Hematopoietic multipotent progenitor cell (in vitro differentiated cells): ENCODE measurements around the gene MID2. TPM values are rescaled to one million over a fixed set of nuclear protein-coding genes. Genes with fewer than 3 reads are reported as not detected.
A peak's percentile ranks its signal among the peaks of the same experiment; 100 is the strongest.
"Not testable (repeated sequence)": the region's sequence is repeated elsewhere in the genome, so short reads cannot be mapped to it uniquely, and the experiment has no call there.

ENCODE experiments used
- DNase-seq, 3 donors: peaks; one replicate each; pipeline ENCODE4 v3.0.0-alpha.2; 2011 to 2015; ENCODE audit warnings: low read depth in 2 of 3, low spot score in 2 of 3
- total RNA-seq: library from RNA; depleted of rRNA; stranded (reverse); fragments of >200 nt; gene quantifications from one replicate; pipeline ENCODE4 v1.2.3, GENCODE V29; 2012

MID2 gene, protein sequence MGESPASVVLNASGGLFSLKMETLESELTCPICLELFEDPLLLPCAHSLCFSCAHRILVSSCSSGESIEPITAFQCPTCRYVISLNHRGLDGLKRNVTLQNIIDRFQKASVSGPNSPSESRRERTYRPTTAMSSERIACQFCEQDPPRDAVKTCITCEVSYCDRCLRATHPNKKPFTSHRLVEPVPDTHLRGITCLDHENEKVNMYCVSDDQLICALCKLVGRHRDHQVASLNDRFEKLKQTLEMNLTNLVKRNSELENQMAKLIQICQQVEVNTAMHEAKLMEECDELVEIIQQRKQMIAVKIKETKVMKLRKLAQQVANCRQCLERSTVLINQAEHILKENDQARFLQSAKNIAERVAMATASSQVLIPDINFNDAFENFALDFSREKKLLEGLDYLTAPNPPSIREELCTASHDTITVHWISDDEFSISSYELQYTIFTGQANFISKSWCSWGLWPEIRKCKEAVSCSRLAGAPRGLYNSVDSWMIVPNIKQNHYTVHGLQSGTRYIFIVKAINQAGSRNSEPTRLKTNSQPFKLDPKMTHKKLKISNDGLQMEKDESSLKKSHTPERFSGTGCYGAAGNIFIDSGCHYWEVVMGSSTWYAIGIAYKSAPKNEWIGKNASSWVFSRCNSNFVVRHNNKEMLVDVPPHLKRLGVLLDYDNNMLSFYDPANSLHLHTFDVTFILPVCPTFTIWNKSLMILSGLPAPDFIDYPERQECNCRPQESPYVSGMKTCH
- total RNA-seq = 0.54 TPM

GRCh38 chrX:107825698-107826237, at the start of gene MID2:
Gene MID2, plus strand, starts transcription at chrX:107825866. Its CDS starts 561 bp downstream, at chrX:107826427.
- DNase-seq = peak in 2 of 3 donors; percentile 22 to 24

DNA sequence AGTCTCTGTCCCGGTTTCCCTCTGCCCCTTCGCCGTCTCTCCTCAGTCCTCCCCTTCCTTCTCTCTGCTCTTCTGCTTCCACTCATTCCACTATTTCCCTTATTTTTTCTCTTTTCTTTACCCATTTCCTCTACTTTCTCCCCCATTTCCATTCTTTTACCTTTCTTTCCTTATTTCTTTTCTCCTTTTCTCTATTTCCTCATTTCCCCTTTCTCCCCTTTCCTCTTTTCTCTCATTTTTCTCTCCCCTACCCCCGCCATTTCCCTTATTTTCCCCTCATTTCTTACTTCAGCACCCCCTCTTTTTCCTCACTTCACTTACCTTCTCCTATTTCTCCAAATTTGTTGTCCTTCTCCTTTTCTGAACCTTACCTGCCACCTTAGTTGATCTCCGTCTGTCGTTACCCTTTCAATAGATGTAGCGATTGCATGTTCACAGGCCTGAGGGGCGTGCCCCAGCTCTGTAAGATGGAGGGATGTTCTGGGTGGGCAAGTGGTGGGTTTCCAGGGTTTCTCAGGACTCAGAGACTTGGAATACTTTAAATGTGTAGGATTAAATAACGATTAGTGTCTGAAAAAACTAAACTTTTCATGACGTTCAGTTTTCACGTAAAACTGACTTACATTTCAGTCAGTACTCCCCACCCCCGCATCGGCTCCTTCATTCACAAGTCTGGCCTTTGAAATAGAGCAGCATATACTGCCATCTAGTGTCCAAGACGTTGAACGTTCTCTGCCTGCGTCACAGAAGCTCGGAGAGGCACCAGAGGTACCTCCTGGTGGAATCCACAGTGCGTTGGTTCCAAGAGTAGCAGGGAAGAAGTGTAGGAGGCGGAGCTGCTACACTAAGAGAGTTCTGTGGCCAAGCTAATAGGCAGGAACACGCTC, 48.8 kb upstream of the MID2 start:
- DNase-seq = peak; percentile 53 to 86 (median 74)

DNA sequence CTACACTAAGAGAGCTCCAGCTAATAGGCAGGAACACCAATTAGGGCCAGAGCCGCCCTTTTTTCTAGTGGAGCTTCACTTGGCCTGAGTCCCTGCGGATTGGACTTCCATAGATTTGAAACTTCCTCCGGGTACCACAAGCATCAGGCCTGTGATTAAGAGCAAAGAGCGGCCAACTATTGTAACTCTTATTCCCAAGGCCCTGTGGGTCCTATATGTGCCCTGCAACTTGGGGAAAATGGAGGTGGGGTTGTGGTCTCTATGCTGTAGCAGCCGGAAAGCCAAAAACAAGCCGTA, 48.2 kb upstream of the MID2 start, which contains the start of gene NCBP2L:
TSS of gene NCBP2L (plus strand) at position 198 of the 297 bp plus-strand sequence. CDS start 16,488 bp downstream, outside the sequence.
- DNase-seq = no peak

DNA sequence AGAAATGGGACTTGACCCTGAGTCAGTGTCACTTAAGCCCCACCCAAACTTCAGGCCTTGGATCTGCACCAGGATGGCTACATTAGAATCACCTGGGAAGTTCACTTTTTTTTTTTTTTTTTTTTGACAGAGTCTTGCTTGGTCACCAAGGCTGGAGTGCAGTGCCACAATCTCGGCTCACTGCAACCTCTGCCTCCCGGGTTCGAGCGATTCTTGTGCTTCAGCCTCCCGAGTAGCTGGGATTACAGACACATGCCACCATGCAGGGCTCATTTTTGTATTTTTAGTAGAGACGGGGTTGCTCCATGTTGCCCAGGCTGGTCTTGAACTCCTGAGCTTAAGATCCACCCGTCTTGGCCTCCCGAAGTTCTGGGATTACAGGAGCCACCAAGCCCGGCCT, 45.1 kb upstream of the MID2 start:
- no peak for DNase-seq

DNA sequence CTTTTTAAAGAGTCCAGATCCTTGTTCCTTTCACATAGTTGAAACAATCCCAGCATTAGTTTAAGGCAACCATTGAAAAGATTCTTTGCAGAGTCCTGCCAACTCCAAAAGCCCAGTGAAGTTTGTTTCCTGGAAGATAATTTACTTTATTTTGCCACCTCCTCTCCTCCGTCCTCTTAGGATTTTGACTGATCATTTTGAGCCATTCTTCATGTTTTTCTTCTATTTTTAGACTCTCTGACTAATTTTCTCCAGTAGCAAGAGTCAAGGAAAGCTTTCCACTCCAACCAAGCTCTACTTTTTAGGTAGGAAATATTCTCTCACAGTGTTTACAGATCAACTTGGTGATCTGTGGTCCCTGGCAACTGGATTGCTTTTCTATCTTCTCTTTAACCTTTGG, 37.8 kb upstream of the MID2 start:
- no peak for DNase-seq

DNA sequence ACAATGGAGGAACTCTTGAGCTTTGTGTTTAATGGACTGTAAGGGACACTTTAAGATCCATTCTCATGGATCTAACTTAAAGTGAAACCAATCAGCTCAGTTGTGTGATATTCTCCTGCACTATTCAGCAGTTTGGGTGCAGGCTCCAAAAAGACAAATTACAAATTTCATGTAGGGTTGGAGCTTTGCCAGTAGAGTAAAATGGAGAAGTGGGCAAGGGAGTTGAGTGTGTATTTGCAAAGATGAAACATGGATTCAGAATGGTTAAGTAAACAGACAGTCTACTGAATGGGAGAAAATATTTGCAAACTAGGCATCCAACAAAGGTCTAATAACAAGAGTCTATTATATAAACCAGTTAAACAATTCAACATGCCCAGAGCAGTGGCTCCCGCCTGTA, 21.2 kb upstream of the MID2 start:
- peak in 1 of 3 donors; percentile 53 for DNase-seq

DNA sequence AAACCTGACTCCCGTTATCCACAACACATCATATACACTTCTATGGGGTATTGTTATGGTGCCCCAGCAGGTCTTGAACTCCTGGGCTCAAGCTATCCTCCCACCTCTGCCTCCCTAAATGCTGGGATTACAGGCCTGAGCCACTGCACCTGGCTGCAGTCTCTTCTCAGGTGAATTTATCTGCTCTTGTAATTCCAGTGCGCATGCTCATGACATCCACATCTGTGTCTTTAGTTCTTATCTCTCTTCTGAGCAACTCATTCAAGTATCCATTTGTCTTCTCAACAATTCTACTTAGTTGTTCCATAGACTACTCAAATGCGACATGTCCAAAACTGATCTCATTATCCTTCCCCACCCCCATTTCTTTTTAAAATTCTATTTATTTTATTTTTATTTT, 20.5 kb upstream of the MID2 start:
- DNase-seq = no peak

DNA sequence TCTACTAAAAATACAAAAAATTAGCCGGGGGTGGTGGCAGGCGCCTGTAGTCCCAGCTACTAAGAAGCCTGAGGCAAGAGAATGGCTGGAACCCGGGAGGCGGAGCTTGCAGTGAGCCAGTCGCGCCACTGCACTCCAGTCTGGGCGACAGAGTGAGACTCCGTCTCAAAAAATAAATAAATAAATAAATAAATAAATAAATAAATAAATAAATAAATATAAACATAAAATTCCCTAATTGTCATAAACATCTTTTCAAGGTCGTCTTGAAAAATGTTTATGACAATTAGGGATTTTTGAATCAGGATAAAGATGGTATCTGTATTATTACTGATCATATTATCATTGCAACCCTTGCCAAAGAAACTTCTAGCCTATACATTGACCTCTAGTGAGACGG, 15.6 kb upstream of the MID2 start:
- DNase-seq = not testable (repeated sequence)

GRCh38 chrX:107818900-107819521, 6.7 kb upstream of the MID2 start:
- DNase-seq = no peak

- no peak for DNase-seq
Measured at GRCh38 chrX:107823042-107823441, 2.6 kb upstream of the MID2 start.

DNA sequence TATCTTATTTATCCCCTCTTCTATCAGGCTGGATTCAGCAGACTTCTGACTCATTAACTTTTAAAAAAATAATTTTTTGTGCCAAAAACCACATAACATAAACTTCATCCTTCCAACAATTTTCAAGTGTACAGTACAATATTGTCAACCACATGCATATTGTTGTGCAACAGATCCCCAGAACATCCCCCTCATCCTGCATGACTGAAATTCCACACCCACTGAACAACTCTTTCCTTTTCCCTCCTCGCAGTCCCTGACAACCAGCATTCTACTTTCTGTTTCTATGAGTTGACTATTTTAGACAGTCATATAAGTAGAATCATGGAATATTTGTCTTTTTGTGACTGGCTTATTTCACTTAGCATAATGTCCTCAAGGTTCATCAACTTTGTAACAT, 2.2 kb upstream of the MID2 start:
- no peak for DNase-seq

DNA sequence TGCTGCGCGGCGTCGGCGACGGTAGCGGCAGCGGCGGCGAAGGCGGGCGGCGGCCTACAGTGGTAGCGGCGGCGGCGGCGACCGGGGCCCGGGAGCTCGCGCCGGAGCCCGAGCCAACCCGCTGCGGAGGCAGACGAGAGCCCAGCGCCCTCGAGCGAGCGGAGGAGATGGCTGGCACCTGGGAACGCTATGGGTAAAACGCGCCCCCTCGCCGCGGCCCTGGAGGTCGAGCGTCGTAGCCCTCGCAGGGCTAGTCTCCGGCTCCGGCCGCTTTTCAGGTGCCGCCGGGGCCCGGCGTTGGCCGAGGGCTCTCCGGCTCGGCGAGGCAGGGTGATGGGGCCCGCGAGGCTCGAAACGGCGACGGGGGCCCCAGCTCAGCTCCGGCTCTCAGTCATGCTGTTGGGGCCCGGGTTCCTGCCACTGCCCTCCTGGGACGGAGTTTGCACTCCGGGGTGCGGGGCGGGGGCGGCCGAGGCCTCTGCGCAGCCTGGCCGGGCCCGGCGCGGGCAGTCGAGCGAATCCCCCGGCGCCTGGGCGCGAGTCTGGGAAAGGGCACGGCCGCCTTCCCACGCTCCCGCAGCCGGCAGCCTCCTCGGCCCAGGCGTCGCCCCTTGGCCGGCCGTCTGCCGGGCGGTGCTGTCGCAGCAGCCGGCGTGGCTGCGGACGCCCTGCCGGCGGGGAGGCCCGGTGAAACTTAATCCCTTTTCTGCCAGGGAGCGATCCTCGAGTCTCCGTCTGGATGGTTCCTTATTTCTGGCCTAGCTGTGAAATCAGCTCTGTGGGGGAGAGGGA, 768 bp downstream of the MID2 start:
- DNase-seq = peak in 2 of 3 donors; percentile 14 to 28

- DNase-seq = no peak
Measured at GRCh38 chrX:107827030-107827831, 1.6 kb downstream of the MID2 start.

GRCh38 chrX:107827852-107828251, 2.2 kb downstream of the MID2 start:
- no peak for DNase-seq

DNA sequence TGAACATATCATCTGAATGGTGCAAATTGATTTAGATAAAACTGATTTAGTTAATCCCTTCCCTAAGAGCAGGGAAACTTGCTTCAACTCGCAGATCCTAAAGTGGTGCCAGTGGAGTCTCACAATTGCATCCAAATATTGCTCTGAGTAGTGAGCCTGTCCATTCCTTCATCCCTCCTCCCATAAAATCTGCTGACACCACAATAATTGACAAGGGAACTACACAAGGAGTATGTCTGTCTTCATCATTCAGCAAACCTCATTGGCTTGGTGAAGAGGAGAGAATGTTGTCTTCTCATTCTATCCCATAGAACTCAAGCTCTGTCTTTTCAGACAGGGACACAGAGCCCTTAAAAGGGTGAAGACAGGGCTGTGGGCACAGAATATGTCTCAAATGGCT, 4.2 kb downstream of the MID2 start:
- DNase-seq = no peak

GRCh38 chrX:107831071-107831730, 5.5 kb downstream of the MID2 start:
- DNase-seq = no peak

DNA sequence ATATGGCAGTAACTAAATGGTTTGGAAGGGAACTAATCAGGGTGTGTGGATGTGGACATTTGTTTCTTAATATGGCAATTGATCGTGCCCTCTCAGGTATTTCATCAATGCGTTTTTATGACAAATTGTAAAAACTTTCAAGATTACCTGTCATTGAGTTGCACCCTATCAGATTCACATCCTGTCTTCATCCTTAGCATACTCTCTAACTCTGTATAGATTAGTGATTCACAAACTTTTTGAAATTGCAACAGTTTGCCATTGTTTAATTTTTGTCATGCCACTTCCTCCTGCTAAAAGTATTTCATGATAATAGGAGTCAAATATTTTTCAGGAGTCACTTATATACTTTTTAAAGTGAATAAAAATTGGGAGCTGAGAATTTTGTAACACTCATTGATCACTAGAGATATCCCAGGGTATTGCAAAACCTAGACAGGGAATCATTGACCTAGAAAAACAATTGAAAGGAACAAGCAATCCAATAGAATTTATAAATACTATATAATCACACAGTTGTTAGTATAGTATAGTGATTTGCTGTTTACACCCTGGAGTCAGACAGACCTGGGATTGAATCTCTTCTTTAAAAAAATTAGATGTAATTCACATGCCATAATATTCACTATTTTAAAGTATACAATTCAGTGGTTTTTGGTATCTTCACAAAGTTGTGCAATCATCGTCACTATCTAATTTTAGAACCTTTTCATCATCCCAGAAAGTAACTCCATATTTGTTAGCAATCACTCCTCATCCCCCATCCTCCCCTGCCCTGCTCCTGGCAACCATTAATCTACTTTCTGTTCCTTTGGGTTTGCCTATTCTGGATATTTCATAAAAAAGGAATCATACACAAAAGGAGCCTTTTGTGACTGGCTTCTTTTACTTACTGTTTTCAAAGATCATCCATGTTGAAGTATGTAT, 8.9 kb downstream of the MID2 start:
- no peak for DNase-seq
